Skeletal muscle tissue (tissue), 4 donors: Measurements from ENCODE around the gene LARGE1. TPM values are rescaled to one million over a fixed set of nuclear protein-coding genes. Genes with fewer than 3 reads are reported as not detected.

Source experiments
- H3K27ac ChIP-seq: one replicate; pipeline ENCODE4 v1.7.0; 2013; ENCODE audit warnings: mild to moderate bottlenecking, low read depth, low read length, inconsistent platforms
- H3K27me3 ChIP-seq, 3 donors: one replicate each; pipeline ENCODE4 v1.7.0; 2013; ENCODE audit warnings: low read length in 3 of 3; ENCODE audit not compliant: control insufficient read depth in 3 of 3, insufficient read depth in 3 of 3
- H3K36me3 ChIP-seq, 3 donors: one replicate each; pipeline ENCODE4 v1.7.0; 2013; ENCODE audit warnings: low read length in 3 of 3; ENCODE audit not compliant: control insufficient read depth in 3 of 3, insufficient read depth in 3 of 3
- H3K4me1 ChIP-seq, 3 donors: one replicate each; pipeline ENCODE4 v1.7.0; 2013; ENCODE audit warnings: low read length in 3 of 3, mild to moderate bottlenecking in 3 of 3; ENCODE audit not compliant: control insufficient read depth in 3 of 3, insufficient read depth in 3 of 3
- H3K4me3 ChIP-seq, 3 donors: one replicate each; pipeline ENCODE4 v1.7.0; 2013; ENCODE audit warnings: low read length in 3 of 3
- H3K9ac ChIP-seq, 3 donors: one replicate each; pipeline ENCODE4 v1.7.0; 2013; ENCODE audit warnings: low read length in 3 of 3, mild to moderate bottlenecking in 3 of 3, moderate library complexity in 2 of 3, low read depth in 1 of 3
- H3K9me3 ChIP-seq, 3 donors: one replicate each; pipeline ENCODE4 v1.7.0; 2013; ENCODE audit warnings: low read length in 3 of 3; ENCODE audit not compliant: control insufficient read depth in 3 of 3
- total RNA-seq: library from RNA; depleted of rRNA; stranded (reverse); fragments of >200 nt; gene quantifications from one replicate; pipeline ENCODE4 v1.2.3, GENCODE V29; 2014
- donor health status: Osteomylitis.

Gene LARGE1
- total RNA-seq, 1 donor from 2014 or later, result 12.5 TPM

GRCh38 chr22:33654173-33654895 lies 265.9 kb downstream of the LARGE1 start:
- H3K9me3 ChIP-seq, result no peaks in the 10 kb centered on the region
- H3K9ac ChIP-seq, result no peak overlapping the region
- H3K27ac ChIP-seq, result no peak overlapping the region
- H3K4me1 ChIP-seq, result peaks cover 0 to 3% (median 0%) of the 10 kb centered on the region in 3 donors
- H3K27me3 ChIP-seq, result no peaks in the 10 kb centered on the region
- H3K36me3 ChIP-seq, result peaks cover 0 to 5% (median 4%) of the 10 kb centered on the region in 3 donors
- no peak overlapping the region for H3K4me3 ChIP-seq

- Histone ChIP-seq H3K27ac (no peak overlapping the region), H3K9me3 (no peaks in the 10 kb centered on the region), H3K27me3 (no peaks in the 10 kb centered on the region), H3K4me1 (peaks cover 0 to 7% (median 0%) of the 10 kb centered on the region in 3 donors), H3K36me3 (peaks cover 0 to 5% (median 4%) of the 10 kb centered on the region in 3 donors), H3K9ac (no peak overlapping the region), H3K4me3 (no peak overlapping the region)
Observed at GRCh38 chr22:33653532-33654063, 266.7 kb downstream of the LARGE1 start.

GRCh38 chr22:33652615-33653014 lies 267.7 kb downstream of the LARGE1 start:
- Histone ChIP-seq H3K36me3 (peaks cover 0 to 5% (median 4%) of the 10 kb centered on the region in 3 donors), H3K9ac (no peak overlapping the region)

GRCh38 chr22:33650244-33650643 lies 270.0 kb downstream of the LARGE1 start:
- Histone ChIP-seq H3K36me3 (peaks cover 0 to 5% (median 4%) of the 10 kb centered on the region in 3 donors), H3K4me3 (no peak overlapping the region), H3K9ac (no peak overlapping the region), H3K4me1 (peaks cover 0 to 10% (median 0%) of the 10 kb centered on the region in 3 donors), H3K27ac (no peak overlapping the region), H3K27me3 (no peaks in the 10 kb centered on the region), H3K9me3 (no peaks in the 10 kb centered on the region)

More at GRCh38 chr22:33652615-33653014, 267.7 kb downstream of the LARGE1 start:
- Histone ChIP-seq H3K4me1 (peaks cover 0 to 10% (median 0%) of the 10 kb centered on the region in 3 donors), H3K27ac (no peak overlapping the region), H3K4me3 (no peak overlapping the region), H3K9me3 (no peaks in the 10 kb centered on the region), H3K27me3 (no peaks in the 10 kb centered on the region)

GRCh38 chr22:33648478-33648877 lies 271.8 kb downstream of the LARGE1 start:
- no peak overlapping the region for H3K27ac ChIP-seq
- H3K9ac ChIP-seq, result no peak overlapping the region
- peaks cover 0 to 10% (median 0%) of the 10 kb centered on the region in 3 donors for H3K4me1 ChIP-seq
- no peaks in the 10 kb centered on the region for H3K9me3 ChIP-seq
- H3K27me3 ChIP-seq, result no peaks in the 10 kb centered on the region
- no peak overlapping the region for H3K4me3 ChIP-seq
- peaks cover 0 to 5% (median 4%) of the 10 kb centered on the region in 3 donors for H3K36me3 ChIP-seq

GRCh38 chr22:33640900-33641299 lies 279.4 kb downstream of the LARGE1 start:
- Histone ChIP-seq H3K9ac (no peak overlapping the region), H3K27ac (no peak overlapping the region), H3K4me1 (no peaks in the 10 kb centered on the region), H3K9me3 (peaks cover 0 to 2% (median 2%) of the 10 kb centered on the region in 3 donors), H3K4me3 (no peak overlapping the region), H3K27me3 (no peaks in the 10 kb centered on the region), H3K36me3 (no peaks in the 10 kb centered on the region)

GRCh38 chr22:33639588-33640254 lies 280.6 kb downstream of the LARGE1 start:
- Histone ChIP-seq H3K9ac (no peak overlapping the region), H3K4me3 (no peak overlapping the region), H3K9me3 (peaks cover 0 to 2% (median 2%) of the 10 kb centered on the region in 3 donors), H3K36me3 (no peaks in the 10 kb centered on the region), H3K27ac (no peak overlapping the region), H3K4me1 (no peaks in the 10 kb centered on the region), H3K27me3 (no peaks in the 10 kb centered on the region)

GRCh38 chr22:33635766-33636165 lies 284.5 kb downstream of the LARGE1 start:
- Histone ChIP-seq H3K36me3 (peaks cover 0 to 5% (median 0%) of the 10 kb centered on the region in 3 donors), H3K9me3 (peaks cover 0 to 2% (median 2%) of the 10 kb centered on the region in 3 donors), H3K4me3 (no peak overlapping the region), H3K4me1 (no peaks in the 10 kb centered on the region), H3K27ac (no peak overlapping the region), H3K9ac (no peak overlapping the region), H3K27me3 (no peaks in the 10 kb centered on the region)

GRCh38 chr22:33631777-33632176 lies 288.5 kb downstream of the LARGE1 start:
- H3K9me3 ChIP-seq, result no peaks in the 10 kb centered on the region
- no peak overlapping the region for H3K9ac ChIP-seq
- H3K27ac ChIP-seq, result no peak overlapping the region
- no peaks in the 10 kb centered on the region for H3K27me3 ChIP-seq
- no peaks in the 10 kb centered on the region for H3K4me1 ChIP-seq
- H3K36me3 ChIP-seq, result peaks cover 0 to 5% (median 0%) of the 10 kb centered on the region in 3 donors
- H3K4me3 ChIP-seq, result no peak overlapping the region

GRCh38 chr22:33625959-33626358 lies 294.3 kb downstream of the LARGE1 start:
- H3K4me3 ChIP-seq, result no peak overlapping the region

More at GRCh38 chr22:33625959-33626358, 294.3 kb downstream of the LARGE1 start:
- Histone ChIP-seq H3K36me3 (peaks cover 0 to 8% (median 4%) of the 10 kb centered on the region in 3 donors), H3K27ac (no peak overlapping the region), H3K4me1 (no peaks in the 10 kb centered on the region), H3K9me3 (no peaks in the 10 kb centered on the region), H3K27me3 (no peaks in the 10 kb centered on the region), H3K9ac (no peak overlapping the region)
